H9 (cell line): ENCODE measurements around the gene CD28. TPM values are rescaled to one million over a fixed set of nuclear protein-coding genes. Genes with fewer than 3 reads are reported as not detected.

Experiments used
- DNase-seq: peaks from one replicate; pipeline ENCODE4 v3.0.0-alpha.2; 2017
- H2AFZ ChIP-seq: one replicate; pipeline ENCODE4 v1.6.1; 2013; ENCODE audit warnings: mild to moderate bottlenecking, low read length, control low read depth, moderate library complexity
- H2AK5ac ChIP-seq: 2 replicates; pipeline ENCODE4 v1.6.1; 2013; ENCODE audit warnings: low read length, control low read depth, mixed read lengths; ENCODE audit not compliant: insufficient read length
- H2BK120ac ChIP-seq: one replicate; pipeline ENCODE4 v1.6.1; 2013; ENCODE audit warnings: low read depth, mild to moderate bottlenecking, low read length, control low read depth, inconsistent platforms; ENCODE audit not compliant: poor library complexity, severe bottlenecking
- H2BK12ac ChIP-seq: 2 replicates; pipeline ENCODE4 v1.6.1; 2013; ENCODE audit warnings: low read length, control low read depth, mixed read lengths, low read depth; ENCODE audit not compliant: insufficient read length
- H2BK15ac ChIP-seq: 2 replicates; pipeline ENCODE4 v1.6.1; 2013; ENCODE audit warnings: low read depth, low read length, control low read depth
- H2BK20ac ChIP-seq: one replicate; pipeline ENCODE4 v1.6.1; 2013; ENCODE audit warnings: low read depth, mild to moderate bottlenecking, low read length, control low read depth, inconsistent platforms; ENCODE audit not compliant: poor library complexity, severe bottlenecking
- H2BK5ac ChIP-seq: 2 replicates; pipeline ENCODE4 v1.6.1; 2013; ENCODE audit warnings: low read length, control low read depth, mixed read lengths; ENCODE audit not compliant: insufficient read length
- H3K14ac ChIP-seq: 2 replicates; pipeline ENCODE4 v1.6.1; 2013; ENCODE audit warnings: low read length, control low read depth; ENCODE audit not compliant: insufficient read depth
- H3K18ac ChIP-seq: 2 replicates; pipeline ENCODE4 v1.6.1; 2013; ENCODE audit warnings: low read depth, mild to moderate bottlenecking, mixed read lengths, low read length, control low read depth; ENCODE audit not compliant: insufficient read length
- H3K23ac ChIP-seq: 2 replicates; pipeline ENCODE4 v1.6.1; 2013; ENCODE audit warnings: low read length, control low read depth, mixed read lengths, low read depth; ENCODE audit not compliant: insufficient read length
- H3K23me2 ChIP-seq: 2 replicates; pipeline ENCODE4 v1.6.1; 2013; ENCODE audit warnings: low read depth, mild to moderate bottlenecking, mixed read lengths, low read length, control low read depth; ENCODE audit not compliant: insufficient read length, poor library complexity, severe bottlenecking
- H3K27ac ChIP-seq: 2 replicates; pipeline ENCODE4 v1.5.1; 2013; ENCODE audit warnings: low read length, control low read depth, mixed read lengths, low read depth; ENCODE audit not compliant: insufficient read length
- H3K27me3 ChIP-seq: 2 replicates; pipeline ENCODE4 v1.6.1; 2013; ENCODE audit warnings: low read length, control low read depth, inconsistent platforms; ENCODE audit not compliant: insufficient read depth
- H3K4ac ChIP-seq: 2 replicates; pipeline ENCODE4 v1.6.1; 2013; ENCODE audit warnings: low read depth, mild to moderate bottlenecking, control low read depth, inconsistent platforms, low read length, moderate library complexity
- H3K4me1 ChIP-seq: 2 replicates; pipeline ENCODE4 v1.6.1; 2013; ENCODE audit warnings: low read length, control low read depth, inconsistent platforms; ENCODE audit not compliant: insufficient read depth
- H3K4me2 ChIP-seq: 2 replicates; pipeline ENCODE4 v1.6.1; 2013; ENCODE audit warnings: low read length, control low read depth, mixed read lengths; ENCODE audit not compliant: insufficient read length, insufficient read depth
- H3K56ac ChIP-seq: 2 replicates; pipeline ENCODE4 v1.6.1; 2013; ENCODE audit warnings: low read depth, mild to moderate bottlenecking, mixed read lengths, low read length, control low read depth; ENCODE audit not compliant: insufficient read length
- H3K79me1 ChIP-seq: 2 replicates; pipeline ENCODE4 v1.6.1; 2013; ENCODE audit warnings: low read depth, mild to moderate bottlenecking, moderate library complexity, low read length, control low read depth, inconsistent platforms; ENCODE audit not compliant: insufficient read depth, poor library complexity, severe bottlenecking
- H3K79me2 ChIP-seq: 2 replicates; pipeline ENCODE4 v1.6.1; 2013; ENCODE audit warnings: low read length, control low read depth, inconsistent platforms; ENCODE audit not compliant: insufficient read depth
- H3K9ac ChIP-seq: 2 replicates; pipeline ENCODE4 v1.6.1; 2013; ENCODE audit warnings: low read length, control low read depth, mixed read lengths; ENCODE audit not compliant: insufficient read length; ENCODE audit errors: extremely low read depth
- H3K9me3 ChIP-seq: one replicate; pipeline ENCODE4 v1.6.1; 2013; ENCODE audit warnings: low read depth, low read length, inconsistent platforms; ENCODE audit not compliant: control insufficient read depth
- H3T11ph ChIP-seq: one replicate; pipeline ENCODE4 v1.6.1; 2013; ENCODE audit warnings: mild to moderate bottlenecking, low read length, control low read depth, inconsistent platforms
- H4K20me1 ChIP-seq: one replicate; pipeline ENCODE4 v1.6.1; 2013; ENCODE audit not compliant: control insufficient read depth, insufficient read length, insufficient read depth
- H4K5ac ChIP-seq: 2 replicates; pipeline ENCODE4 v1.6.1; 2013; ENCODE audit warnings: low read depth, mild to moderate bottlenecking, mixed read lengths, low read length, control low read depth; ENCODE audit not compliant: insufficient read length
- H4K8ac ChIP-seq: replicated peaks from 2 replicates; pipeline ENCODE4 v1.6.1; 2013; ENCODE audit warnings: low read length, control low read depth, mixed read lengths, low read depth; ENCODE audit not compliant: insufficient read length
- H4K91ac ChIP-seq: 2 replicates; pipeline ENCODE4 v1.6.1; 2013; ENCODE audit warnings: low read depth, mild to moderate bottlenecking, moderate library complexity, mixed read lengths, low read length, control low read depth; ENCODE audit not compliant: insufficient read length
- H3K27ac Mint-ChIP-seq, 3 experiments: 2 replicates in 2 of 3; 3 replicates in 1 of 3; pipeline ENCODE4 v1.8.0; 2020 to 2021; ENCODE audit warnings: mixed read lengths in 3 of 3, mild to moderate bottlenecking in 1 of 3, moderate library complexity in 1 of 3
- H3K27me3 Mint-ChIP-seq: 2 replicates; pipeline ENCODE4 v1.8.0; 2021; ENCODE audit warnings: low read depth, mild to moderate bottlenecking, moderate library complexity, mixed read lengths
- H3K36me3 Mint-ChIP-seq, 3 experiments: 2 replicates in 2 of 3; 3 replicates in 1 of 3; pipeline ENCODE4 v1.8.0; 2020 to 2021; ENCODE audit warnings: low read depth in 3 of 3, mixed read lengths in 3 of 3; ENCODE audit not compliant: insufficient read depth in 1 of 3
- H3K4me1 Mint-ChIP-seq, 2 experiments: 2 replicates each; pipeline ENCODE4 v1.8.0; 2020; ENCODE audit warnings: mixed read lengths in 2 of 2
- H3K4me3 Mint-ChIP-seq, 2 experiments: 2 replicates in 1 of 2; 3 replicates in 1 of 2; pipeline ENCODE4 v1.8.0; 2020 to 2021; ENCODE audit warnings: mild to moderate bottlenecking in 2 of 2, mixed read lengths in 2 of 2, moderate library complexity in 1 of 2
- H3K9me3 Mint-ChIP-seq, 2 experiments: 2 replicates in 1 of 2; 3 replicates in 1 of 2; pipeline ENCODE4 v1.8.0; 2020; ENCODE audit warnings: mild to moderate bottlenecking in 2 of 2, mixed read lengths in 2 of 2, moderate library complexity in 1 of 2
- WGBS: extraction: QIAGEN DNeasy Blood & Tissue Kit; methylation state at CpG from one replicate; pipeline ENCODE4 v1.1.7; 2013; ENCODE audit warnings: missing lambda C conversion rate, low lambda C conversion rate, mixed read lengths; ENCODE audit not compliant: insufficient read length; ENCODE audit errors: extremely low coverage; 5-methylcytosine and 5-hydroxymethylcytosine counted together
- total RNA-seq: library from RNA; stranded (reverse); gene quantifications from 2 replicates; pipeline ENCODE4 v1.2.1, GENCODE V29; 2021
- TF ChIP-seq, protein P1 (sequence below): fragments of 200-600 bp; sonication (generic); conservative IDR thresholded peaks from 3 replicates; pipeline ENCODE4 v1.8.0; 2021; ENCODE audit warnings: antibody characterized with exemption, mild to moderate bottlenecking

The CD28 gene
- total RNA-seq, 1 experiment from 2014 or later = not detected

- WGBS = no CpG with 5 or more reads among the region's 4 CpGs
- Mint-ChIP-seq H3K4me3 (no peak overlapping the region), H3K36me3 (no peaks in the 10 kb centered on the region), H3K27me3 (no peaks in the 10 kb centered on the region), H3K27ac (no peak overlapping the region), H3K4me1 (peaks cover 14 to 22% of the 10 kb centered on the region in 2 experiments), H3K9me3 (no peaks in the 10 kb centered on the region; a peak in 1 of 5 replicates)
- no peak overlapping the region for H3K56ac ChIP-seq
- H3K4me1 ChIP-seq = no peaks in the 10 kb centered on the region
- no peak overlapping the region for H2AK5ac ChIP-seq
- H2BK120ac ChIP-seq = no peak overlapping the region
- H3K23ac ChIP-seq = no peak overlapping the region
- TF ChIP-seq, protein P1, sequence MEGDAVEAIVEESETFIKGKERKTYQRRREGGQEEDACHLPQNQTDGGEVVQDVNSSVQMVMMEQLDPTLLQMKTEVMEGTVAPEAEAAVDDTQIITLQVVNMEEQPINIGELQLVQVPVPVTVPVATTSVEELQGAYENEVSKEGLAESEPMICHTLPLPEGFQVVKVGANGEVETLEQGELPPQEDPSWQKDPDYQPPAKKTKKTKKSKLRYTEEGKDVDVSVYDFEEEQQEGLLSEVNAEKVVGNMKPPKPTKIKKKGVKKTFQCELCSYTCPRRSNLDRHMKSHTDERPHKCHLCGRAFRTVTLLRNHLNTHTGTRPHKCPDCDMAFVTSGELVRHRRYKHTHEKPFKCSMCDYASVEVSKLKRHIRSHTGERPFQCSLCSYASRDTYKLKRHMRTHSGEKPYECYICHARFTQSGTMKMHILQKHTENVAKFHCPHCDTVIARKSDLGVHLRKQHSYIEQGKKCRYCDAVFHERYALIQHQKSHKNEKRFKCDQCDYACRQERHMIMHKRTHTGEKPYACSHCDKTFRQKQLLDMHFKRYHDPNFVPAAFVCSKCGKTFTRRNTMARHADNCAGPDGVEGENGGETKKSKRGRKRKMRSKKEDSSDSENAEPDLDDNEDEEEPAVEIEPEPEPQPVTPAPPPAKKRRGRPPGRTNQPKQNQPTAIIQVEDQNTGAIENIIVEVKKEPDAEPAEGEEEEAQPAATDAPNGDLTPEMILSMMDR = no peak
- no peaks in the 10 kb centered on the region for H3K79me2 ChIP-seq
- H4K8ac ChIP-seq = no peak overlapping the region
- H3K79me1 ChIP-seq = no peaks in the 10 kb centered on the region
- H2BK12ac ChIP-seq = no peak overlapping the region
- no peak overlapping the region for H4K5ac ChIP-seq
- H3K18ac ChIP-seq = no peak overlapping the region
- no peak overlapping the region for H3K27ac ChIP-seq
- no peaks in the 10 kb centered on the region for H4K20me1 ChIP-seq
- H3K9me3 ChIP-seq = no peaks in the 10 kb centered on the region
- H3K4me2 ChIP-seq = no peak overlapping the region
- no peak overlapping the region for H2BK15ac ChIP-seq
- DNase-seq = no peak
- no peaks in the 10 kb centered on the region for H3K23me2 ChIP-seq
- no peak overlapping the region for H4K91ac ChIP-seq
- H2AFZ ChIP-seq = no peak overlapping the region
- H3K4ac ChIP-seq = no peak overlapping the region
- no peak overlapping the region for H3K9ac ChIP-seq
- no peaks in the 10 kb centered on the region for H3K27me3 ChIP-seq
- H2BK5ac ChIP-seq = no peak overlapping the region
- H3T11ph ChIP-seq = no peak overlapping the region
- no peak overlapping the region for H2BK20ac ChIP-seq
- H3K14ac ChIP-seq = no peak overlapping the region
These were observed 23.8 kb downstream of the CD28 start for GRCh38 chr2:203730076-203730729.
